GM12865 (cell line): ENCODE results near the gene TMEM131L.

Experiments
- DNase-seq: peaks from one replicate; pipeline ENCODE4 v3.0.0; 2010; ENCODE audit warnings: low read depth
- H3K4me3 ChIP-seq: 2 replicates; pipeline ENCODE4 v1.5.1; 2011; ENCODE audit warnings: mild to moderate bottlenecking, low read depth, low read length, control low read depth
- CTCF ChIP-seq: IDR thresholded peaks from 2 replicates; pipeline ENCODE4 v1.5.1; 2011; ENCODE audit warnings: low read length, control low read depth, low read depth, inconsistent platforms; ENCODE audit not compliant: insufficient read depth; ENCODE audit errors: missing control alignments

TMEM131L gene

GRCh38 chr4:153638999-153639398, 172.8 kb downstream of the TMEM131L start:
- DNase-seq, result no peak
- no peak overlapping the region for H3K4me3 ChIP-seq
- no peak for TF ChIP-seq CTCF

DNA sequence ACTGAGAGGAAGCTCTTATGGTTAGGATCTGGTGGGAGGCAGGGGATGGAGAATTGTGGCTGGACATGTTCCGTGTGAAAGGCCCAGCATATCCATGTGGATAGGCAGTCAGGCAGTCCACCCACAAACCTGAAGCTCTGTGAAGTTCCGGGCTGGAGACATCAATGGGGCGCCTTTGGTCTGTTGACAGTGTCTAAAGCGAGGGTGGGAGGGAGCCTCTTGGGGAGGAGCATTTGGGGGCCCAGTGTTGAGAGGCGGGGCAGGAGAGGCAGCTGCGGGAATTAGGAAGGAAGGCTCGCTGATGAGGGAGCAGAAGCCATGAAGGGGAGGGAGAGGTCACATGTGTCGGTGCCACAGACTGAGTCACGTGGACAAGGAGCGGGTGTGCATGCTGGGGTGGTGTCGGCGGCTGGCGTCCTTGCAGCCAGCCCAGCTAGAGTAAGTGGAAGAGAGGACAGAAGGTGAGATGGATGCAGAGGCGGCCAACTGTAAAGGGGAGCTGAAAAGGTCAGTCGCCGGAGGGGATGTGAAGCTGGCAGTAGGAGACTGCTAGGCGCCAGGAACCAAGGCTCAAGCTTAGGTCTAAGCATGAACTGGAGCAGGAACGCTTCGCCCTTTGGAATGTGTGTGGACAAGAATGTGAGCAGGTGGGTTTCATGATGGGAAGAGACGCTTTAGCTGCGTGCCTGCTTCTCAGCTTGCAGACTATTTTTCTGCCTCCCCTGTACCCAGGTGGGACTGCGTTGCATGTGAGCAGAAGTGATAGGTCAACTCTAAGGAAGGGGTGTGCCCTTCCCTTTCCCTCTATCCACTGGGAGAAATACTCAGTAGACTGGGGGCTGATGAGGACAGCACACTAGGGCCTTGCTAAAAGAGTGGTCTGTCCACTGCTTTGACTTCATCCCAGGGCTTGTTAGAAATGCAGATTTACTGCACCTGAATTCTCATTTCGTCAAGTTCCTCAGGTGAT, 174.0 kb downstream of the TMEM131L start:
- DNase-seq, result no peak
- no peak for TF ChIP-seq CTCF
- H3K4me3 ChIP-seq, result no peak overlapping the region

DNA sequence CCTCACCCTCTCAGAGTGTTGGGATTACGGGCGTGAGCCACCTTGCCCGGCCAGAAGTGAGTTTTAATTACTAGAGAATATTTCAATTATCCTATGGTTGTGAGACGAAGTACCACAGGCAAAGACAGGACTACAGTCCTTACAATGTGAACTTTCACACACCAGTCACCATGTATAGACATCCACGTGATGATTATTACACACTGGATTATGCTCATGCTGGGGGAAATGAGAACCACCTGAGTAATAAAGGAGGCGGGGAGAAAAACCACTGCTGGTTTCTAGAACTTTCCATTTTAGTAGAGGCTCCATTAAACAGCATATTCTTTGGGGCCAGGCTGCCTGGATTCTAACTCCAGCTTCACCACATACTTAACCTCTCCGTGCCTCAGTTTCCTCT, 175.4 kb downstream of the TMEM131L start:
- no peak overlapping the region for H3K4me3 ChIP-seq
- DNase-seq, result no peak
- no peak for TF ChIP-seq CTCF

- TF ChIP-seq CTCF, result peak; percentile 51
- H3K4me3 ChIP-seq, result no peak overlapping the region
- peak; percentile 79 for DNase-seq
These were observed 177.5 kb downstream of the TMEM131L start for GRCh38 chr4:153643406-153644383.

DNA sequence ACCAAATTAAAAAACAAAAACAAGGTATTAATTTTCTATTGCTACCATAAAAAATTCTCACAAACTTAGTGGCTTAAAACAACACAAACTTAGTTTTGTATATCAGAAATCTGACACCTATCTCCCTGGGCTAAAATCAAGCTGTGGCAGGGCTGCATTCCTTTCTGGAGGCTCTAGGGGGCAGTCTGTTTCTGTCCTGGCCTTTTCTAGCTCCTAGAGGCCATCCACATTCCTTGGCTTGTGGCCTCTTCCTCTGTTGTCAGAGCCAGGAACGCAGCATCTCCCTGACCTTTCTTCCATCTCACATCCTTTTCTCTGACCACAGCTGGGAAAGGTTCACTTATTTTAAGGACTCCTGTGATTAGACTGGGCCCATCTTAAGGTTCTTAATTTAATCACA, 179.0 kb downstream of the TMEM131L start:
- no peak for DNase-seq
- TF ChIP-seq CTCF, result peak; percentile 43
- H3K4me3 ChIP-seq, result no peak overlapping the region

DNA sequence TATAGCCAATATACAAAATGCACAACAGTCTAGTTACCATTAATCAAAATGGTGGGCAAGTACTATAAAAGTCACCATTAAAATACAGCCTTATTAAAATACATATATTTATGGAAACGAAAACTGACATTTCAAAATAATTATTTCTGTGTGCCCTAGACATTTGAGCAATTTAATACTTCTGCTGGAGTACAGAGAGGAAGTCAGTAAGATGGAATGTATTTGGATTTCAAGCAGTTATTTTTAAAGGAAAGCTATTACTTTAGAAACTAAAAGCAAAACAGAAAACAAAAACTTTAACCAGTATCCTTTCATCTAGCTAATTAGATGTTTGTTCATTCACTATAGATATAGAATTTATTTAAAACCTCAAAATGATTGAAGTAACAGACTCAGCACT, 180.1 kb downstream of the TMEM131L start:
- no peak for TF ChIP-seq CTCF
- no peak for DNase-seq
- no peak overlapping the region for H3K4me3 ChIP-seq
